ENCODE measurements around the gene NEU2. TPM values are rescaled to one million over a fixed set of nuclear protein-coding genes. Genes with fewer than 3 reads are reported as not detected.

Gene NEU2
- total and polyA plus RNA-seq, 4 donors, result not detected

DNA sequence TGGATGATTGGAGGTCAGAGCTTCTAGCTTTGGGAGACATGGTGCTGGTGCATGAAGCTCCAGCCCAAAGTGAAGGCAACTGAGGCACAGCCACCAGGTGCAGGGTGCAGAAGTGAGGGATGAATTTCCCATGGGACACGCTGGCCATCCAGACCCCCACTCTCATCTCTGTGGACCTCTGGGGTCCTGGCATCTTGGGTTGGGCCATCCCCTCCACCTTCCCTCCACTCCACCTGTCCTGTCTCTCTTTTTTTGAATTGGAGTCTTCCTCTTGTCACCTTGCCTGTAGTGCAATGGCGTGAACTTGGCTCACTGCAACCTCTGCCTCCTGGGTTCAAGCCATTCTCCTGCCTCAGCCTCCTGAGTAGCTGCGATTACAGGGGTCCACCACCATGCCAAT, 22.8 kb upstream of the NEU2 start:
- Histone ChIP-seq H3K9ac (ENCODE audit: low read depth in 1 of 2, low read length in 2 of 2) (no peak overlapping the region), H3K27me3 (ENCODE audit: control insufficient read depth in 4 of 4, insufficient read depth in 4 of 4, low read length in 3 of 4) (no peaks in the 10 kb centered on the region), H3K4me3 (ENCODE audit: low read depth in 1 of 3, low read length in 3 of 3) (no peak overlapping the region), H3K4me1 (ENCODE audit: control insufficient read depth in 4 of 4, insufficient read depth in 4 of 4, low read length in 3 of 4) (peaks cover 13 to 37% (median 21%) of the 10 kb centered on the region in 4 donors), H3K36me3 (ENCODE audit: control insufficient read depth in 4 of 4, insufficient read depth in 3 of 4, low read depth in 1 of 4, low read length in 3 of 4) (peaks cover 0 to 2% (median 0%) of the 10 kb centered on the region in 4 donors), H3K27ac (ENCODE audit: low read depth in 1 of 2, low read length in 2 of 2) (no peak overlapping the region), H3K9me3 (ENCODE audit: control insufficient read depth in 4 of 4, low read length in 3 of 4) (no peaks in the 10 kb centered on the region)
- 92% methylated on average over 3 of the region's 3 CpGs for WGBS
- no peak for TF ChIP-seq JUND (IDR thresholded peaks at IDR 0.05)
- TF ChIP-seq, protein P1, sequence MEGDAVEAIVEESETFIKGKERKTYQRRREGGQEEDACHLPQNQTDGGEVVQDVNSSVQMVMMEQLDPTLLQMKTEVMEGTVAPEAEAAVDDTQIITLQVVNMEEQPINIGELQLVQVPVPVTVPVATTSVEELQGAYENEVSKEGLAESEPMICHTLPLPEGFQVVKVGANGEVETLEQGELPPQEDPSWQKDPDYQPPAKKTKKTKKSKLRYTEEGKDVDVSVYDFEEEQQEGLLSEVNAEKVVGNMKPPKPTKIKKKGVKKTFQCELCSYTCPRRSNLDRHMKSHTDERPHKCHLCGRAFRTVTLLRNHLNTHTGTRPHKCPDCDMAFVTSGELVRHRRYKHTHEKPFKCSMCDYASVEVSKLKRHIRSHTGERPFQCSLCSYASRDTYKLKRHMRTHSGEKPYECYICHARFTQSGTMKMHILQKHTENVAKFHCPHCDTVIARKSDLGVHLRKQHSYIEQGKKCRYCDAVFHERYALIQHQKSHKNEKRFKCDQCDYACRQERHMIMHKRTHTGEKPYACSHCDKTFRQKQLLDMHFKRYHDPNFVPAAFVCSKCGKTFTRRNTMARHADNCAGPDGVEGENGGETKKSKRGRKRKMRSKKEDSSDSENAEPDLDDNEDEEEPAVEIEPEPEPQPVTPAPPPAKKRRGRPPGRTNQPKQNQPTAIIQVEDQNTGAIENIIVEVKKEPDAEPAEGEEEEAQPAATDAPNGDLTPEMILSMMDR (IDR thresholded peaks at IDR 0.05; ENCODE audit: low read depth, low read length, missing input control), result no peak
- TF ChIP-seq, protein P2, sequence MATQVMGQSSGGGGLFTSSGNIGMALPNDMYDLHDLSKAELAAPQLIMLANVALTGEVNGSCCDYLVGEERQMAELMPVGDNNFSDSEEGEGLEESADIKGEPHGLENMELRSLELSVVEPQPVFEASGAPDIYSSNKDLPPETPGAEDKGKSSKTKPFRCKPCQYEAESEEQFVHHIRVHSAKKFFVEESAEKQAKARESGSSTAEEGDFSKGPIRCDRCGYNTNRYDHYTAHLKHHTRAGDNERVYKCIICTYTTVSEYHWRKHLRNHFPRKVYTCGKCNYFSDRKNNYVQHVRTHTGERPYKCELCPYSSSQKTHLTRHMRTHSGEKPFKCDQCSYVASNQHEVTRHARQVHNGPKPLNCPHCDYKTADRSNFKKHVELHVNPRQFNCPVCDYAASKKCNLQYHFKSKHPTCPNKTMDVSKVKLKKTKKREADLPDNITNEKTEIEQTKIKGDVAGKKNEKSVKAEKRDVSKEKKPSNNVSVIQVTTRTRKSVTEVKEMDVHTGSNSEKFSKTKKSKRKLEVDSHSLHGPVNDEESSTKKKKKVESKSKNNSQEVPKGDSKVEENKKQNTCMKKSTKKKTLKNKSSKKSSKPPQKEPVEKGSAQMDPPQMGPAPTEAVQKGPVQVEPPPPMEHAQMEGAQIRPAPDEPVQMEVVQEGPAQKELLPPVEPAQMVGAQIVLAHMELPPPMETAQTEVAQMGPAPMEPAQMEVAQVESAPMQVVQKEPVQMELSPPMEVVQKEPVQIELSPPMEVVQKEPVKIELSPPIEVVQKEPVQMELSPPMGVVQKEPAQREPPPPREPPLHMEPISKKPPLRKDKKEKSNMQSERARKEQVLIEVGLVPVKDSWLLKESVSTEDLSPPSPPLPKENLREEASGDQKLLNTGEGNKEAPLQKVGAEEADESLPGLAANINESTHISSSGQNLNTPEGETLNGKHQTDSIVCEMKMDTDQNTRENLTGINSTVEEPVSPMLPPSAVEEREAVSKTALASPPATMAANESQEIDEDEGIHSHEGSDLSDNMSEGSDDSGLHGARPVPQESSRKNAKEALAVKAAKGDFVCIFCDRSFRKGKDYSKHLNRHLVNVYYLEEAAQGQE (IDR thresholded peaks at IDR 0.05), result no peak
- no peak for TF ChIP-seq FOXA1 (IDR thresholded peaks at IDR 0.05)
- no peak for TF ChIP-seq EGR1 (IDR thresholded peaks at IDR 0.05; ENCODE audit: low read depth in 2 of 2)
- TF ChIP-seq YY1 (IDR thresholded peaks at IDR 0.05), result no peak
- TF ChIP-seq, protein P3, sequence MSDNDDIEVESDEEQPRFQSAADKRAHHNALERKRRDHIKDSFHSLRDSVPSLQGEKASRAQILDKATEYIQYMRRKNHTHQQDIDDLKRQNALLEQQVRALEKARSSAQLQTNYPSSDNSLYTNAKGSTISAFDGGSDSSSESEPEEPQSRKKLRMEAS (IDR thresholded peaks at IDR 0.05), result no peak
- no peak for TF ChIP-seq RAD21 (IDR thresholded peaks at IDR 0.05)
- TF ChIP-seq RXRA (IDR thresholded peaks at IDR 0.05), result no peak
- TF ChIP-seq, protein P4, sequence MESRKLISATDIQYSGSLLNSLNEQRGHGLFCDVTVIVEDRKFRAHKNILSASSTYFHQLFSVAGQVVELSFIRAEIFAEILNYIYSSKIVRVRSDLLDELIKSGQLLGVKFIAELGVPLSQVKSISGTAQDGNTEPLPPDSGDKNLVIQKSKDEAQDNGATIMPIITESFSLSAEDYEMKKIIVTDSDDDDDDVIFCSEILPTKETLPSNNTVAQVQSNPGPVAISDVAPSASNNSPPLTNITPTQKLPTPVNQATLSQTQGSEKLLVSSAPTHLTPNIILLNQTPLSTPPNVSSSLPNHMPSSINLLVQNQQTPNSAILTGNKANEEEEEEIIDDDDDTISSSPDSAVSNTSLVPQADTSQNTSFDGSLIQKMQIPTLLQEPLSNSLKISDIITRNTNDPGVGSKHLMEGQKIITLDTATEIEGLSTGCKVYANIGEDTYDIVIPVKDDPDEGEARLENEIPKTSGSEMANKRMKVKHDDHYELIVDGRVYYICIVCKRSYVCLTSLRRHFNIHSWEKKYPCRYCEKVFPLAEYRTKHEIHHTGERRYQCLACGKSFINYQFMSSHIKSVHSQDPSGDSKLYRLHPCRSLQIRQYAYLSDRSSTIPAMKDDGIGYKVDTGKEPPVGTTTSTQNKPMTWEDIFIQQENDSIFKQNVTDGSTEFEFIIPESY (IDR thresholded peaks at IDR 0.05), result no peak
- TF ChIP-seq, protein P5, sequence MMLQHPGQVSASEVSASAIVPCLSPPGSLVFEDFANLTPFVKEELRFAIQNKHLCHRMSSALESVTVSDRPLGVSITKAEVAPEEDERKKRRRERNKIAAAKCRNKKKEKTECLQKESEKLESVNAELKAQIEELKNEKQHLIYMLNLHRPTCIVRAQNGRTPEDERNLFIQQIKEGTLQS (IDR thresholded peaks at IDR 0.05), result no peak
- no peak for TF ChIP-seq HNF4A (conservative IDR thresholded peaks at IDR 0.05)
- no peak for TF ChIP-seq NR2F2 (IDR thresholded peaks at IDR 0.05)
- TF ChIP-seq GABPA (IDR thresholded peaks at IDR 0.05 in 1 of 2, conservative IDR thresholded peaks at IDR 0.05 in 1 of 2), result no peak
- no peak for TF ChIP-seq TAF1 (conservative IDR thresholded peaks at IDR 0.05)
- no peak for DNase-seq (ENCODE audit: low spot score)
